Measurements from ENCODE around the gene ATXN2. TPM values are rescaled to one million over a fixed set of nuclear protein-coding genes. Genes with fewer than 3 reads are reported as not detected.
A peak's percentile ranks its signal among the peaks of the same experiment; 100 is the strongest.
"Not testable (repeated sequence)": the region's sequence is repeated elsewhere in the genome, so short reads cannot be mapped to it uniquely, and the experiment has no call there.

Gene ATXN2
- total and polyA plus RNA-seq, 3 donors from 2014 or later = 61.4 to 165 (median 145) TPM

- H3K27me3 ChIP-seq = no peaks in the 10 kb centered on the region
- H3K9me3 ChIP-seq = no peaks in the 10 kb centered on the region
- no peak for DNase-seq
- WGBS, 2 donors = 28 to 30% methylated on average over 16 to 21 of the region's 21 CpGs
- peaks cover 22% of the 10 kb centered on the region for H3K4me1 ChIP-seq
- peak overlapping the region; percentile 6 to 89 for H3K27ac ChIP-seq
- no peaks in the 10 kb centered on the region for H3K36me3 ChIP-seq (ENCODE audit: low read depth, missing control alignments)
- TF ChIP-seq POLR2A (IDR thresholded peaks at IDR 0.05) (no peak), CTCF (IDR thresholded peaks at IDR 0.05) (no peak)
- intact Hi-C loops (cut with DNase I; ENCODE audit: low total_unique reads) = loop anchor here (10.0 kb wide), 1 partner anchor 280 kb away; the partner anchor contains the start of genes ACAD10 and BRAP
- peak overlapping the region; percentile 77 to 90 for H3K4me3 ChIP-seq
Measured at GRCh38 chr12:111404362-111405148, 194.6 kb downstream of the ATXN2 start.

GRCh38 chr12:111402490-111402824 lies 196.7 kb downstream of the ATXN2 start:
- peak overlapping the region; percentile 69 to 90 for H3K27ac ChIP-seq
- 76 to 88% methylated on average over 9 of the region's 9 CpGs for WGBS, 2 donors
- intact Hi-C loops (cut with DNase I; ENCODE audit: low total_unique reads) = loop anchor here (10.0 kb wide), 1 partner anchor 282 kb away; the partner anchor contains the start of genes ACAD10 and BRAP
- H3K4me1 ChIP-seq = peaks cover 18% of the 10 kb centered on the region
- H3K4me3 ChIP-seq; H3K27me3 ChIP-seq; H3K36me3 ChIP-seq (ENCODE audit: low read depth, missing control alignments); DNase-seq; H3K9me3 ChIP-seq: not testable (repeated sequence)

Small RNA genes lying within 50 kb of the gene (small RNA-seq; reads per million reads assigned to genes)
- gene RF00066 = 0 reads per million in 2 donors

Other genes with a start within 250 kb of the ATXN2 start
- 10 to 100 TPM; 16.1 to 27.2 TPM for gene PHETA1, start 230.2 kb downstream of the ATXN2 start, total RNA-seq
- 13.7 TPM for gene PHETA1, start 230.2 kb downstream of the ATXN2 start, polyA plus RNA-seq (ENCODE audit: insufficient read depth, low read depth, low replicate concordance)
- 10 to 100 TPM; 36.9 to 38.1 TPM for gene SH2B3, start 193.4 kb downstream of the ATXN2 start, total RNA-seq
- 22.0 TPM for gene SH2B3, start 193.4 kb downstream of the ATXN2 start, polyA plus RNA-seq (ENCODE audit: insufficient read depth, low read depth, low replicate concordance)
- 10 to 100 TPM; 71.4 to 99.1 TPM for gene BRAP, start 86.6 kb upstream of the ATXN2 start, total RNA-seq
- 167 TPM for gene BRAP, start 86.6 kb upstream of the ATXN2 start, polyA plus RNA-seq (ENCODE audit: insufficient read depth, low read depth, low replicate concordance)
- gene ACAD10, start 86.7 kb upstream of the ATXN2 start, total RNA-seq = 10 to 100 TPM; 58.2 to 65.7 TPM
- 35.2 TPM for gene ACAD10, start 86.7 kb upstream of the ATXN2 start, polyA plus RNA-seq (ENCODE audit: insufficient read depth, low read depth, low replicate concordance)
- gene ALDH2, start 167.6 kb upstream of the ATXN2 start, total RNA-seq = 10 to 100 TPM; 58.4 to 76.6 TPM
- 96.4 TPM for gene ALDH2, start 167.6 kb upstream of the ATXN2 start, polyA plus RNA-seq (ENCODE audit: insufficient read depth, low read depth, low replicate concordance)
- 10 to 100 TPM; 62.9 to 77.8 TPM for gene MAPKAPK5, start 242.9 kb upstream of the ATXN2 start, total RNA-seq
- gene MAPKAPK5, start 242.9 kb upstream of the ATXN2 start, polyA plus RNA-seq (ENCODE audit: insufficient read depth, low read depth, low replicate concordance) = 35.6 TPM